ENCODE data around the gene HIPK2. TPM values are rescaled to one million over a fixed set of nuclear protein-coding genes. Genes with fewer than 3 reads are reported as not detected.

The HIPK2 gene
- polyA plus RNA-seq, 1 donor, result 12.6 TPM

DNA sequence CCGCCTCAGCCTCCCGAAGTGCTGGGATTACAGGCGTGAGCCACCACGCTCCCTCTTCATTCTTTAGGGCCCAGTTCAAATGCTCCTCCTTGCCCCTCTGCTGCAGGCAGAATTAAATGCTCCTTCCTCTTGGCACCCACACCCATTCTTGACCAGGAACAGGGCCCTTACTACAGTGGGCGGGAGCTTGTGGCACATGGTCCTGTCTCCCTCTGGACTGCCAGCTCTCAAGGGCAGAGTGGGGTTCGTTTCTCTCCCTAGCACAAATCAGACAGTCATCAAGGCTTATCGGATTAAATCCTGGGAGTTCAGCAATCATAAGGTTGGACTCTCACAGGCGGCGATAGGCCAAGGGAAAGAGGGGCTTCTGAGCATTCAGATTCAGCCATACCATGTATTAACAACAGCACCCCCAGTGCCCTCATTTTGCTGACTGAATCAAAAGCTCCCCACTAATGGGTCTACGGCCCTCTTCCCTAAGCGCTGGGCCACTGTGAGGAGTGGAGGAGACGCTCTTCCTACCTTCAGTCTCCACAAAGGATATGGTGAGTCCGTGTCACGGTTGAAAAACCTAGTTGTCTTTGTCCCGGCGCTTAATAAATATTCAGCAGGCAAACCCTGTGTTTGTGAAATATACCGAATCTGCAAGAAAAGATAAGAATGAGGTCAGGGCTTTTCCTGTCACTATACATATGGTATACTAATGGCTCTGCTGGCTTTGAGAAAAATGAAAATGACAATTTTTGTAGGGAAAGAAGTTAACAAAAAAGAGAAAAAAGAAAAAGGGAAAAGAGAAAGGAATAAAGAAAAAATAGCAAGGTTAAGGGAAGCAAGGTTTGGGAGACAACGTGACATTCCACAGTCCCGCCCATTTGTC is 146.9 kb downstream of the HIPK2 start:
- DNase-seq, result no peak
- H3K4me3 ChIP-seq (ENCODE audit: low read length), result no peak overlapping the region
- H3K4me1 ChIP-seq (ENCODE audit: control insufficient read depth, insufficient read depth, low read length), result no peaks in the 10 kb centered on the region
- no peak overlapping the region for H3K27ac ChIP-seq (ENCODE audit: low read length)
- H3K36me3 ChIP-seq (ENCODE audit: control insufficient read depth, insufficient read depth, low read length), result peaks cover 39% of the 10 kb centered on the region
- H3K9me3 ChIP-seq (ENCODE audit: control insufficient read depth, low read depth, low read length), result no peaks in the 10 kb centered on the region
- 100% methylated on average over 3 of the region's 19 CpGs for WGBS (ENCODE audit: insufficient coverage, low lambda C conversion rate)
- H3K27me3 ChIP-seq (ENCODE audit: control insufficient read depth, insufficient read depth, low read length), result no peaks in the 10 kb centered on the region

DNA sequence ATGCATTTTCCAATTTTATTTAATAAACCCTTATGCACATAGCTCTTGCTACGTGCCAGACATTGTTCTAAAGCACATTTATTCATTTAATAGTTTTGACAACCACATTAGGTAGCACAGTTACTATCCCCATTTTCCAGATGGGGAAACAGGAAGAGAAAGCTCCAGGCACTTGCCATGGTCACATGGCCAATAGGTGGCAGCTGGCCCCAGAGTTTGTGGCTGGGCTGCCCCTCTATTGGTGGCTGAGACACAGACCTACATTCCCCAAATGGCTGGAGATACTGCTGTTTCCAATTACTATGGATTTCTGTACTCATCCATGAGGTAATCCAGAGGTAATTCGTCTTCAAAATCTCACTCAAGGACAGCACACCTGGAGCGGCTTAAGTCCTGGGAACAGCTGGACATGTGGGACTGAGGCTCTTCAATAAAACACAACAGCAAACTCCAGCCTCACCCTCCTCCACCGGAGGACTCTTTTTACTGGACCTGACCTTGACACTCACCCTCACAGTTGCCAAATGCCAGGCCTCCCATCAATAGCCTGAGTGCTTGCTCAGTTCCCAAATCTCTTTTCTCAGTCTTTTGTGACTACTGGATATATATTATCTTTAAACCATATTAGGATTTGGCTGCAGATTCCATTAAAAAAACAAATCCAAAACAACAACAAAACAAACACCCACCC is 148.3 kb downstream of the HIPK2 start:
- peaks cover 49% of the 10 kb centered on the region for H3K36me3 ChIP-seq (ENCODE audit: control insufficient read depth, insufficient read depth, low read length)
- H3K4me1 ChIP-seq (ENCODE audit: control insufficient read depth, insufficient read depth, low read length), result no peaks in the 10 kb centered on the region
- H3K27ac ChIP-seq (ENCODE audit: low read length), result no peak overlapping the region
- DNase-seq, result no peak
- no peaks in the 10 kb centered on the region for H3K27me3 ChIP-seq (ENCODE audit: control insufficient read depth, insufficient read depth, low read length)
- no peak overlapping the region for H3K4me3 ChIP-seq (ENCODE audit: low read length)
- no peaks in the 10 kb centered on the region for H3K9me3 ChIP-seq (ENCODE audit: control insufficient read depth, low read depth, low read length)
- WGBS (ENCODE audit: insufficient coverage, low lambda C conversion rate), result no CpG with 5 or more reads among the region's 4 CpGs

- no CpG with 5 or more reads among the region's 4 CpGs for WGBS (ENCODE audit: insufficient coverage, low lambda C conversion rate)
- no peak overlapping the region for H3K4me3 ChIP-seq (ENCODE audit: low read length)
- no peak for DNase-seq
- H3K27me3 ChIP-seq (ENCODE audit: control insufficient read depth, insufficient read depth, low read length), result no peaks in the 10 kb centered on the region
- H3K4me1 ChIP-seq (ENCODE audit: control insufficient read depth, insufficient read depth, low read length), result no peaks in the 10 kb centered on the region
- no peaks in the 10 kb centered on the region for H3K9me3 ChIP-seq (ENCODE audit: control insufficient read depth, low read depth, low read length)
- no peak overlapping the region for H3K27ac ChIP-seq (ENCODE audit: low read length)
- H3K36me3 ChIP-seq (ENCODE audit: control insufficient read depth, insufficient read depth, low read length), result peaks cover 60% of the 10 kb centered on the region
These were observed 150.0 kb downstream of the HIPK2 start for GRCh38 chr7:139627831-139628230.

DNA sequence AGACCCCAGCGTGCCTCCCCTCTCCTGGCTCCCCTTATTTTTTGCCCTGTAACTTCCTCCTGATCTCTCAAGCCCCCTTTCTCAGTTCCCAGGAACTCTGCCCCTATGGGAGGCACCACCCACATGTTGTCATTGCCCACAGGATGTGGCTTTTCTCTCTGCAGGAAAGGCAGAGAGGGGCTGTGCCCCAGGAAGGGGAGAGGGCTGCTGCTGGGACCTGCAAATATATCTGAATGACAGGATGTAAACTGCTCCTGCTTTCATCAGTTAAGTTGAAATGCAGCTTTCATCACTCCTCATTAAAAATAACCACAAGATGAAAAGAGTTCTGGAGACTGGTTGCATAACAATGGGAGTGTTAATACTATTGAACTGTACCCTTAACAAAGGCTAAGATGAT is 151.0 kb downstream of the HIPK2 start:
- no peaks in the 10 kb centered on the region for H3K4me1 ChIP-seq (ENCODE audit: control insufficient read depth, insufficient read depth, low read length)
- no peak for DNase-seq
- no peaks in the 10 kb centered on the region for H3K27me3 ChIP-seq (ENCODE audit: control insufficient read depth, insufficient read depth, low read length)
- WGBS (ENCODE audit: insufficient coverage, low lambda C conversion rate), result 100% methylated on average over 1 of the region's 1 CpG
- H3K27ac ChIP-seq (ENCODE audit: low read length), result no peak overlapping the region
- H3K36me3 ChIP-seq (ENCODE audit: control insufficient read depth, insufficient read depth, low read length), result peaks cover 66% of the 10 kb centered on the region
- H3K9me3 ChIP-seq (ENCODE audit: control insufficient read depth, low read depth, low read length), result no peaks in the 10 kb centered on the region
- H3K4me3 ChIP-seq (ENCODE audit: low read length), result no peak overlapping the region

- Histone ChIP-seq H3K27ac (ENCODE audit: low read length) (no peak overlapping the region), H3K27me3 (ENCODE audit: control insufficient read depth, insufficient read depth, low read length) (no peaks in the 10 kb centered on the region), H3K4me3 (ENCODE audit: low read length) (no peak overlapping the region), H3K4me1 (ENCODE audit: control insufficient read depth, insufficient read depth, low read length) (no peaks in the 10 kb centered on the region), H3K9me3 (ENCODE audit: control insufficient read depth, low read depth, low read length) (no peaks in the 10 kb centered on the region), H3K36me3 (ENCODE audit: control insufficient read depth, insufficient read depth, low read length) (peaks cover 61% of the 10 kb centered on the region)
- no peak for DNase-seq
- WGBS (ENCODE audit: insufficient coverage, low lambda C conversion rate), result no CpG with 5 or more reads among the region's 4 CpGs
These were observed 154.3 kb downstream of the HIPK2 start for GRCh38 chr7:139623518-139623917.

DNA sequence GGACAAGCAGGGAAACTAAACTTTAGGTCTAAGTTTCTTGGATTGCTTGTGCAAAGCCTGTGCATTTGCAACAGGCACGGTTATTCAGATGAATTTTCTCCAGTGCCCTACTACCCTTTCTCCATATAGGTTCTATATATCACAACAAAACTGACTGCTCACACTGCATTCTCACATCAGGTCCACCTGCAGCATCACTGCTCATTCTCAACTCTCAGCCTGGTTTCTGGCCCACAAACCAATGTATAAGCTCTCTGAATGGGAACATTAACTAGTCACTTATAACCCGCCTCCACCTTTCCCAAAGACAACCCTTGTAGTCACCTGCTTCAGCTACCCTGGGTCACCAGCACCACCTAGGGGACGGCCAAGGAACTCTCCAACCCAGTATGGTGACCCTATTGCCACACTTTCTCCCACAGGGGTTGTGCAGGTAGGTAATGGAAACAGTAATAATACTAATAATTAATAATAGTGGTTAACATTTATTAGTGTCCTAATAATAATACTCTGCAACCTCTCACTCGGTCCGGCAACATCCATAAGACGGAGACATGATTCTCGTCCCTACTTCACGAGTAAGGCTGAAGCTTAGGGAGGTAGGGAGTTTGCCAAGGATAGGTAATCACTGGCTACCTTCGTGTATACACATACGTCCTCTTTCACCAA is 157.0 kb downstream of the HIPK2 start:
- peaks cover 59% of the 10 kb centered on the region for H3K36me3 ChIP-seq (ENCODE audit: control insufficient read depth, insufficient read depth, low read length)

DNA sequence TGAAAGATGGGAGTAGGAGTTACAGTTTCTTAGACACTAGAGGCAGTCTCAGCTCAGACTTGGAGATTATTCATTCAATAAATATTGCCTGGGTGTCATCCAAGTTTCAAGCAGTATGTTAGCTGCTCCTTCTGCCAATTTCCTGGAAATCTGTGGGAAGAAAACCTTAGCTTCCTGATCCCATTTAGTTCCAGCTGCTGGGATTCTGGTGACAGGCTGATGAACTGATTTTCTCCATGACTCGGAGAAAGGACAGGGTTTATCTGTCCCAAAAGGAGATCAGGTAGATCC is 158.5 kb downstream of the HIPK2 start:
- Histone ChIP-seq H3K4me1 (ENCODE audit: control insufficient read depth, insufficient read depth, low read length) (no peaks in the 10 kb centered on the region), H3K9me3 (ENCODE audit: control insufficient read depth, low read depth, low read length) (no peaks in the 10 kb centered on the region), H3K27ac (ENCODE audit: low read length) (no peak overlapping the region), H3K27me3 (ENCODE audit: control insufficient read depth, insufficient read depth, low read length) (no peaks in the 10 kb centered on the region), H3K36me3 (ENCODE audit: control insufficient read depth, insufficient read depth, low read length) (peaks cover 51% of the 10 kb centered on the region), H3K4me3 (ENCODE audit: low read length) (no peak overlapping the region)
- DNase-seq, result peak in 1 of 2 donors; percentile 13
- WGBS (ENCODE audit: insufficient coverage, low lambda C conversion rate), result no CpG with 5 or more reads among the region's 1 CpG

More for the DNA sequence above, 157.0 kb downstream of the HIPK2 start:
- no peaks in the 10 kb centered on the region for H3K4me1 ChIP-seq (ENCODE audit: control insufficient read depth, insufficient read depth, low read length)
- DNase-seq, result peak; percentile 14 to 32
- 90% methylated on average over 2 of the region's 10 CpGs for WGBS (ENCODE audit: insufficient coverage, low lambda C conversion rate)
- no peaks in the 10 kb centered on the region for H3K9me3 ChIP-seq (ENCODE audit: control insufficient read depth, low read depth, low read length)
- no peaks in the 10 kb centered on the region for H3K27me3 ChIP-seq (ENCODE audit: control insufficient read depth, insufficient read depth, low read length)
- H3K27ac ChIP-seq (ENCODE audit: low read length), result no peak overlapping the region
- H3K4me3 ChIP-seq (ENCODE audit: low read length), result no peak overlapping the region

GRCh38 chr7:139618482-139619366 is 159.1 kb downstream of the HIPK2 start:
- no peaks in the 10 kb centered on the region for H3K9me3 ChIP-seq (ENCODE audit: control insufficient read depth, low read depth, low read length)
- H3K4me1 ChIP-seq (ENCODE audit: control insufficient read depth, insufficient read depth, low read length), result no peaks in the 10 kb centered on the region
- H3K4me3 ChIP-seq (ENCODE audit: low read length), result no peak overlapping the region
- H3K27ac ChIP-seq (ENCODE audit: low read length), result no peak overlapping the region
- no CpG with 5 or more reads among the region's 10 CpGs for WGBS (ENCODE audit: insufficient coverage, low lambda C conversion rate)
- peaks cover 52% of the 10 kb centered on the region for H3K36me3 ChIP-seq (ENCODE audit: control insufficient read depth, insufficient read depth, low read length)
- no peak for DNase-seq
- H3K27me3 ChIP-seq (ENCODE audit: control insufficient read depth, insufficient read depth, low read length), result no peaks in the 10 kb centered on the region

DNA sequence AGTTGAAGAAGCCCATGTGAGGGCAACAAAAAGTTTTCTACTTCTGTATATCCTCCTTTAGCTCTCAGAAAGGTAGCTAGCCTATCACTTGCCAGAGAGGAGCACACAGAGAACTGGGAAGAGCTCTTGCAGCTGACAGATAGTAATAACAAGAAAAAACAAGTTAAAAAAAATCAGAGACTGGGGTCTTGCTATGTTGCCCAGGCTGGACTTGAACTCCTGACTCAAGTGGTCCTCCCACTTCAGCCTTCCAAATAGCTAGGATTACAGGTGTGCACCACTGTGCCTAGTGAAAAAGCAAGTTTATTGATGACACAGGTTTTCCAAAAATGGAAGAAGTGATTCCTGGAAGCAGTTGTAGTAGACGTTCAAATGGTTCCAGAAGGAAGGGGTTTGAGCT is 160.7 kb downstream of the HIPK2 start:
- Histone ChIP-seq H3K4me1 (ENCODE audit: control insufficient read depth, insufficient read depth, low read length) (no peaks in the 10 kb centered on the region), H3K27me3 (ENCODE audit: control insufficient read depth, insufficient read depth, low read length) (no peaks in the 10 kb centered on the region), H3K9me3 (ENCODE audit: control insufficient read depth, low read depth, low read length) (no peaks in the 10 kb centered on the region), H3K36me3 (ENCODE audit: control insufficient read depth, insufficient read depth, low read length) (peaks cover 55% of the 10 kb centered on the region), H3K27ac (ENCODE audit: low read length) (no peak overlapping the region), H3K4me3 (ENCODE audit: low read length) (no peak overlapping the region)
- 100% methylated on average over 1 of the region's 1 CpG for WGBS (ENCODE audit: insufficient coverage, low lambda C conversion rate)
- DNase-seq, result no peak

DNA sequence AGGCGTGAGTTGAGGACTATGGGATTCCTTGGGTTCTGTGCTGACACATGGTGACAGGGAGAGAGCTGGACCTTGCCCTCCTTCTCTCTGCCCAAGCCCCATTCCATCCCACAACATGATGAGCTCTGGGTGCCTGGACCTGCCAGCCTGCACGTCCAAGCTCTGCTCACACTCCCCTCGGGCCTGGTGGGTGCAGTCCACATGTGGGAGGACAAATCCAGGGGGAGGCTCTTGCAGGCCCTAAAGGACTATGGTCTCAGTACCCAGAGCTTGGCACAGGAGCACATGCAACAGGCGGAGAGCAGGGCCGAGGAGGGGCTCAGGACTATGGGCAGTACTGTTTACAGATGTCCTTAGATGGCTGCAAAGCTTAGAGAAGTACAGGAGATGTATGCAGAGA is 162.9 kb downstream of the HIPK2 start:
- Histone ChIP-seq H3K36me3 (ENCODE audit: control insufficient read depth, insufficient read depth, low read length) (peaks cover 56% of the 10 kb centered on the region), H3K4me1 (ENCODE audit: control insufficient read depth, insufficient read depth, low read length) (no peaks in the 10 kb centered on the region), H3K4me3 (ENCODE audit: low read length) (no peak overlapping the region), H3K27me3 (ENCODE audit: control insufficient read depth, insufficient read depth, low read length) (no peaks in the 10 kb centered on the region), H3K9me3 (ENCODE audit: control insufficient read depth, low read depth, low read length) (no peaks in the 10 kb centered on the region), H3K27ac (ENCODE audit: low read length) (no peak overlapping the region)
- no CpG with 5 or more reads among the region's 5 CpGs for WGBS (ENCODE audit: insufficient coverage, low lambda C conversion rate)
- DNase-seq, result no peak

All from large intestine (tissue), 3 donors.